COR-L47 (cell line): ENCODE measurements around the gene ELOVL2.
"Not testable (repeated sequence)": the region's sequence is repeated elsewhere in the genome, so short reads cannot be mapped to it uniquely, and the experiment has no call there.

Experiments
- DNase-seq: peaks from one replicate; lab custom pipeline; 2025; lab: John Stamatoyannopoulos, UW

ELOVL2 gene

DNA sequence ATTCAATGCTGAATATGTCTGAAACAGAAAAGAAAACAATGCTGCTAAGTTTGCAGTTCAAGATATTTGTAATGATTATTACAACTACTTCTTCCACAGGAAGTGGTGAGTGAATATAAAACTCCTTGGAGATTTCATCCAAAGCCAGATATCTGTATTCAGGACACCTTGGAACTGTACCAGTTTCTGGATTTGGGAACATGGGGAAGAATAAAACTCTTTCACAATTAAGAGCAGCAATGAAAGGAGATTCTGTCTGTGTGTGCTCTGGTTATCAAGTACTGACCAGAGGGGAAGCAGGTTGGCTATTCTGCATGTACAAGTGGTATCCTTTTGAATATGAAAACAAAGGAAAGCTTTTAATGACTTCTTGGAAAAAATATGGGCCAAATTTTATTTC lies 21.1 kb downstream of the ELOVL2 start:
- DNase-seq = no peak

DNA sequence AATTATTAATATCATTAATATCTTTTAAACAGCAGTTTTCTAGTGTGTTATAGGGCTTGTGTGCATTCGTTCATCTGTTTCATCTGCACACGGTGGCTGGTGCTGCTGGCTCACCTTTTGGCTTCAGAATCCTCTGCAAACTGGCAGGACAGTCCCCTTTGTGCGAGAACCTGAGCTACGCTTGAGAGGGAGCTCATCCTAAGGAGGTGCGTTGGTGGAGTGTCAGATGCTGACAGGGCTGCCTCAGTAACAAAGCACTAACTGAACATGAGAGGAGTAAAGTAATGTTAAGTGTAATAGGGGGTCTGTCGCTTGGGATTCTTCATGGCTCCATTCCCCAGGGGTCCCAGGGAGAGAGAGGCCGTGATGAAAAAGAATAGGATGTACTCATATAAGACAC lies 22.4 kb downstream of the ELOVL2 start:
- DNase-seq = no peak

- DNase-seq = no peak
Observed at GRCh38 chr6:11021003-11021402, 23.1 kb downstream of the ELOVL2 start.

GRCh38 chr6:11018225-11018624 lies 25.9 kb downstream of the ELOVL2 start:
- DNase-seq = no peak

DNA sequence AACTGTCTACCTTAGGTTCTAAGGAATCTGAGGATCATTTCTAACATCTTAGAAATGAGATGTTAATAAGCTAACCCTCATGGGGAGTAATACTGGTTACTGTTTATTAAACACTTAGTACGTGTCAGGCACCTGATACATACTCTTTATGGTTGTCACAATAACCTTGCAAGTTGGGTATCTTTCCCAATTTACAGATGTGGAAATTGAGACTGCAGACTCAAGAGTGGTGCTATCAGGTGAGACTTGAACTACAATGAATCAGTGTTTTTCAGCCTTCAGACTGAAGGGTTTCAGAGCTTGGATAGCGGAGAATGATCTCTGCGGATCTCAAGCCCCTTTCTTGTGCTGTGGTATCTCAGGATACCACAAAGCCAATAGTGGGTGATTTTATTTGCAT lies 27.0 kb downstream of the ELOVL2 start:
- no peak for DNase-seq

DNA sequence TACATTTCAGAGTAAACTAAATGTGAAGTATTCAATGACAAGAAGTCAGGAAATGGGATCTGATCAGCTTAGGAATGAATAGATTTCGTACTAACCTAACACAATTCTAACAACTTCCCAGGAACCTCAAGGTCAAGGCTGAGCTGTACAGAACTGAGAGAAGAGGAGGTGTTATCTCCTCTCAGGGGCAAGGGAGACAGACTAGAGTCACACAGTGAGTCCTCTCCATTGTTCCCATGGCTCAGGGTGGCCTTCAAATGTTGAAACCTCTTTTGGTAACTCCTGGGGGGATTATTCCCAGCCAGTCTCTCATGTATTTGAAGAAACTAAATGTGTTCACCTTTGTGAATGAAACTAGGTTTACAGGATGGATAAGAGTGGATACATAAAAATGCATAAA lies 27.7 kb downstream of the ELOVL2 start:
- no peak for DNase-seq

- no peak for DNase-seq
Observed at GRCh38 chr6:11015102-11015501, 29.0 kb downstream of the ELOVL2 start.

DNA sequence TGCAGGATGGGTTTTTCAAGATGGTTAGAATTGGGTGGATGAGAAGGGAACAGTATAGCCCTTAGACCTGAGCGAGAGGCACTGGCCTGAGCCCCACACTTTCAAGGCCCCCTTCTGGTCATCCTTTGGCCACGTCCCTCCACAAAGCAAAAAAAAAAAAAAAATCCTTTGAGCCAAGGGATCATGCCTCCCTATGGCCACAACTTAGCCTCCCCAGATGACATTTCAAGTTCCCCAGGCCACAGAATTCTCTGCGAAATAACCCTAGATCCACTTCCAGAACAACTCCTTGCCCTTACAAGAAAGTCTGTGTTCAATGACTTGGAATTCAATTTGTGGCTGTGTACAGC lies 30.4 kb downstream of the ELOVL2 start:
- DNase-seq = no peak

DNA sequence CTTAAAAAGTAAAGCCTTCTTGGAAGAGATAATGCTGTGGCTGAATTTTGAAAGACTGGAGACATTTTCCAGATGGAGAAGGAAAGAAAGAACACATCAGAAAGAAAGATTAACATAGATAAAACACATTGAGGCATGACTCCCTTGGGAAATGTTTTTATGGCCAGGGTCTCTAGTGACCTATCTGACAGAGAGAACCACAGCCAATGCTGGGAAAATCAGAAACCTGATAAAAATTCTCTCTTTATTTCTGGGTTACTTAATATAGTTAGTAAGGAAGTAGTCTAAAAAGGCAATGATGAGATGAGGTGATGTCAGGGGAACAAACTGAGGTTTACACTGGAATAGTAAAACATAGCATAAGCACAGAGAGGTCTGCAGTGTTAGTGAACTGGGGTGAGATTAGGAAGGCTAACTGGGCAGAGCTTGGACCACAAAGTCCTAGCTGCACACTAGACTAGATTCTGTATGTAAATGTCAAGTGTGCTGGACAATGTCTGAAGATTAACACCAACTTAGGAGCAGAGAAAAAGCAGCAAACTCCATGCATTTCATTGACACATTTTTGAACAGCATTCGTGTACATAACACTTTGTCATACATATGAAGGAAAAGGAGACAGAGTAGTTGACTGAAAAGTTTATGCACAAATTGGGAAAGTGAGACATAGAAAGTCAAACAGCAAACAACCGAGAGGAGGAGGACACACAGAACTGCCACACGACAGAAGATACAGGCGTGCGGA lies 31.0 kb downstream of the ELOVL2 start:
- no peak for DNase-seq

DNA sequence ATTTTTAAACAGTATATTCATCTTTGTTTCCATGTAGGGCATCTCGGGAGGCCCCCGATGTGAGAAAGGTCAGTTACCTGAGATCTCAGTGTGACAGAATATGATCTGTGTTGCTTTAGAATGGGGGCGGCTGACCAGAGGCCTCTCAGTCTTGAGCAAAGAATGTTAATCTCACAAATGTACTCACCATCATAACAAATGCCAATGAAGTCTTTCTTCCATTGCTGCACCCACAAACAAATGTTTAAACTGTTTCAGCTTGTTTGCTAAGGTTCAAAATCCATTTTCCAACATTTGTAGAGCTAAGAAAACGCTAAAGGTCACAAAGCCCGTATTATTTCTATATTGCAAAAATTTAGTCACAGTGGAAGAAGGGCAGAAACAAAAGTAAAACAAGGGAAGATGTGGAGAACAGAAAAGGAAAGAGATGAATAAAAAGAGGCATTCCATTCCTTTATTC lies 31.8 kb downstream of the ELOVL2 start:
- DNase-seq = no peak

DNA sequence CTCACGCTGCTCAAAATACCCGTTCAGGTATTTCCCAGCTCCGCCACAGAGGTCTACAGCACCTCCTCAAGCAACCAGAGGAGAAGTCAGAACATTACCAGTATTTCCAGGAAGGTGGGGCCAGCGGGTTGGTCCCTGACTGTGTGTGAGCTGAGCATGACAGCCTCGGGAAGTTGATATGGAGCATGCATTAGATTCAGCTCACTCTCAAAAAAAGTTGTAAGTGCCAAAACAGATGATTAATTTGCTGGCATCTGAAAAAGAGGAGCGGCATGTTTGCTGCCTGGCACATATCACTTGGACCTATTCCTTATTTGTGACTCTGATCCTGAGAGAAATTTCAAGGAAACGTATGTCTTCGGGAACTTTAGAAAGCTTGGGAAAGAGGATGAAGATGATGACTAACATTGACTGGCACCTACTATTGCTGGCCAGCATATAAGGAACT lies 32.3 kb downstream of the ELOVL2 start:
- no peak for DNase-seq

DNA sequence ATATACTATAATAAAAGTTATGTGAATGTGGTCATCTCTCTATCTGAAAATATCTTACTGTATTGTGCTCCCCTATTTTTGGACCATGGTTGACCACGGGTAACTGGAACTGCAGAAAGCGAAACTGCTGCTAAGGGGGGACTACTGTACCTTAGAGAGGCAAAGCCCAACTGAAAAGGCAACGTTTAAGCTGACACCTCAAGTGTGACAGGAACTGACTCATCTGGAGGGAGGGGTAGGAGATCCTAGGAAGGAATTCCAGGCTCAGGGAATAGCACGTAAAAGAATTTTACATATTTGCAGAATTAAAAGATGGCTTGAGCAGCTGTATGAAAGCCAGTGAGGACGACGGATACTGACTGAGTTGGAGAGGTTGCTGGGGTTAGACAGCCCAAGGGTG lies 34.8 kb downstream of the ELOVL2 start:
- no peak for DNase-seq

DNA sequence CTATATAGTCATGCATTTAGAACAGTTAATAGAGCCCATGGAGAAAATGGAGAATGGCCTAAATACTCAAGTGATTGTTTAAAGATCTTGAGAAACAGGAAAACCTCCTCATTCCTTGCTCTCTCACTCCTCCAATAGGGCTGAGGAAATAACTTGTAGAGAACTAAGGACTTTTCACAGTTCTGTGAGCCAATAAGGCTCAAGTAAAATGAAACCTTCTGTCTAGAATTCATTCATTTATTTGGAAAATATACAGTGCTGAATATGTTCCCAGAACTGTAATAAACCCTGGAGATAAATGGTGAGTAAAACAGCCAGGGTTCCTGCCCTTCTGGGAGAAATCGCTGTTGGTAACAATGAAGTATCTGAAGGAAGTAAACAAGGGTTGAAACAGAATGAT lies 35.3 kb downstream of the ELOVL2 start:
- DNase-seq = no peak

DNA sequence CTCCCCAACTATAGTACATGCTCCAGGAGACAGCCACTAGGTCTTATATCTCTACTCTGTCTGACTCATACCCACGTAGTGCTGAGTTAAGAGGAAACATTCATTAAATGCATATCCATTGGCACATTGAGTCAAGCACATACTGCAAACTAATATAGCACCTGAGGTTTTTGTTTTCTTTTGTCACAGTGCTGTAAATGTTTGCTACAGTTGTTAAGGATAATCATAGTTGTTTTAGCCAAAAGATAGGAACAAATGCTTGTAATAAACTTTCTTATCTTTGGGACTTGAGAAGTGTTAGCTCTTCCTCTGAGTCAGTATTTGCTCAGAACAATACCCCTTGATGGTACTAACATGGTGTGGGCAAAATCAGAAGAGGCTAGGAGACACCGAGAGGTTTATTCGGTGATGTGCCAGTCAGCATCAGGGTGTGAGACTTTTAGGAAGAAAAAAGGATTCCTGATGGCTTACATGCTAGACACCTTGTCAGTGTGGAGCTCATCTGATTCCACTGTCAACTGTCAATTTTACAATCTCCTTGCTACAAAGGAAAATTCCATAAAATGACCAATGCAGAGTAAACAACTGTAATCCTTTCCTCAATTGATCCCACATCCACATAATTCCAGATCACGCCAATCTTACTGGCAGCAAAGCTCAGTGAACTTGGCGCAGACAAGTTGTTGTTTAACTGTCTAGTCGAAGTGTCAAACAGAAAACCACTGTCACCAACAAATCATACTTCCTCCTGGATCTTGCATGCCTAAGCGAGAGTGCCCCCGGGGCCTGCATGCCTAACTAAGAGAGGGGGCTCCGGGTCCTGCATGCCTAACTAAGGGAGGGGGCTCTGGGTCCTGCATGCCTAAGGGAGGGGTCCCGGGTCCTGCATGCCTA lies 36.1 kb downstream of the ELOVL2 start:
- no peak for DNase-seq

- peak; percentile 38 for DNase-seq
Observed at GRCh38 chr6:11006061-11006460, 38.0 kb downstream of the ELOVL2 start.

GRCh38 chr6:11003297-11003696 lies 40.8 kb downstream of the ELOVL2 start:
- not testable (repeated sequence) for DNase-seq

GRCh38 chr6:11002176-11002575 lies 41.9 kb downstream of the ELOVL2 start:
- DNase-seq = no peak

GRCh38 chr6:10999994-11000393 lies 44.1 kb downstream of the ELOVL2 start:
- no peak for DNase-seq

- DNase-seq = no peak
Observed at GRCh38 chr6:10995114-10995707, 48.9 kb downstream of the ELOVL2 start.

- DNase-seq = no peak
Observed at GRCh38 chr6:10993896-10994295, 50.2 kb downstream of the ELOVL2 start.

GRCh38 chr6:10991115-10991514 lies 53.0 kb downstream of the ELOVL2 start:
- DNase-seq = no peak

DNA sequence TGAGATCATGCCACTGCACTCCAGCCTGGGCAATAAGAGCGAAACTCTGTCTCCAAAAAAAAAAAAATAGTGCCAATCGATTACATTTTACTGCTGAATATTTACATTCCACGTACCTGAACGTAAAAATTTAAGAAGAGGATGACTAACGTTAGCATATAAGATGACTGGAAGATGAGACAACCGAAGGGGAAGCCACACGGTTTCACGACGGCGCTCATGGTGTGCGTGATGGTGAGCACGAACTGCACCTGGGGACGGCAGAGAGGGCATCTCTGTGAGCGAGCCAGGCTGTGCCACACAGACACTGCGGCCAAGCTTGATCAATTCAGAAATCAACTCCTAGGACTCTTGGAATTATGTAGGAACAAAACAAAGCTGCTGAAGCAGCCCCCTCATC lies 54.5 kb downstream of the ELOVL2 start:
- no peak for DNase-seq

- DNase-seq = not testable (repeated sequence)
Observed at GRCh38 chr6:10984959-10985358, 59.1 kb downstream of the ELOVL2 start.
